Upper lobe of left lung (tissue), 4 donors: ENCODE results near the gene PRKG1.

Experiments
- CTCF ChIP-seq, 6 experiments: fragments of 450-650 bp in 4 of 6; fragments of 200-600 bp in 2 of 6; sonication (generic) in 2 of 6; IDR thresholded peaks; one replicate each; pipeline ENCODE4 v1.5.1; 2016 to 2019; ENCODE audit warnings: antibody characterized with exemption in 6 of 6
- POLR2A ChIP-seq, 4 donors: fragments of 450-650 bp; IDR thresholded peaks; one replicate each; pipeline ENCODE4 v1.5.1; 2016 to 2017; ENCODE audit warnings: antibody characterized with exemption in 4 of 4, mild to moderate bottlenecking in 2 of 4

DNA sequence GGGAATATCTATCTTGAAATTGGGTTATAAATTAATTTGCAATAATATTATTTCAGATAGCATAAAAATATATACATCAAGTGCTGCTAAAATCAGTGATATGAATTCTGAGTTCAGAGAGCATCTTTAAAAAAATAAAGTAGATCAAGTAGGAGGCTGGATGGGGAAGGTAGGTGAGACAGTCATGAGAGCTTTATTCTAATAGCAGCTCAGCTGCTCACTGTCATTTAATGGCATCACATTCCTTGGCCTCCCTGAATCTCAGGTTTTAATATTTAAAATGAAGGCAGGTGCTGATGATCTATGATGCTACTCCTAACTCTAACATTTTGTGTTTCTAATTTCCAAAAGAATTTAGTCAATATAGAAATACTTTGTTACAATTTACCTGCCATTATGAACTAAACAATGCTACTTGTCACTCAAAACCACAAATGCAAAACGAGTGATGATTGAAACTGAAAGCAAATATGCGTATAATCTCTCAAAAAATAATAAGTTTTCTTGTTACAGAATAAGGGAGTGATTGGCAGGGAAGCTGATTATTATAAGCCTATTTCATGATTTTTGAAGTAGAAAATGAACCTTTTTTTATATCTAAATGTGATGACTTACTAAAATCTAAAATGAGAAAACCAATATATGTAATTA, 772.7 kb downstream of the PRKG1 start:
- TF ChIP-seq POLR2A (IDR thresholded peaks at IDR 0.05) (no peak), CTCF (IDR thresholded peaks at IDR 0.05) (no peak)
